Stimulated activated naive CD8-positive, alpha-beta T cell treated with anti-CD3 and anti-CD28 coated beads, Interleukin-15, Interleukin-2, amounts not matched to agents 100 ng/mL and 50 ng/mL, for 24 hours (primary cell): ENCODE results near the gene RPUSD3.
A peak's percentile ranks its signal among the peaks of the same experiment; 100 is the strongest.

ENCODE experiments used
- H3K27ac Mint-ChIP-seq: one replicate; pipeline ENCODE4 v1.8.0; 2021; ENCODE audit warnings: mild to moderate bottlenecking, mixed read lengths
- H3K27me3 Mint-ChIP-seq: one replicate; pipeline ENCODE4 v1.8.0; 2021; ENCODE audit warnings: mixed read lengths
- H3K36me3 Mint-ChIP-seq: one replicate; pipeline ENCODE4 v1.8.0; 2021; ENCODE audit warnings: low read depth, mixed read lengths
- H3K4me1 Mint-ChIP-seq: one replicate; pipeline ENCODE4 v1.8.0; 2021; ENCODE audit warnings: low read depth, mixed read lengths
- H3K4me3 Mint-ChIP-seq: one replicate; pipeline ENCODE4 v1.8.0; 2021; ENCODE audit warnings: mild to moderate bottlenecking, mixed read lengths
- H3K9me3 Mint-ChIP-seq: one replicate; pipeline ENCODE4 v1.8.0; 2021; ENCODE audit warnings: mixed read lengths

RPUSD3 gene

GRCh38 chr3:9828801-9829755, 14.7 kb downstream of the RPUSD3 start:
- Mint-ChIP-seq H3K27me3 (no peaks in the 10 kb centered on the region), H3K4me3 (no peak overlapping the region), H3K36me3 (peaks cover 24% of the 10 kb centered on the region), H3K9me3 (no peaks in the 10 kb centered on the region), H3K27ac (no peak overlapping the region), H3K4me1 (peaks cover 8% of the 10 kb centered on the region)

- no peaks in the 10 kb centered on the region for H3K27me3 Mint-ChIP-seq
- H3K27ac Mint-ChIP-seq = no peak overlapping the region
- H3K4me3 Mint-ChIP-seq = no peak overlapping the region
- peaks cover 8% of the 10 kb centered on the region for H3K4me1 Mint-ChIP-seq
- H3K36me3 Mint-ChIP-seq = peaks cover 17% of the 10 kb centered on the region
- H3K9me3 Mint-ChIP-seq = no peaks in the 10 kb centered on the region
Observed at GRCh38 chr3:9826815-9827573, 16.8 kb downstream of the RPUSD3 start.

- H3K27me3 Mint-ChIP-seq = no peaks in the 10 kb centered on the region
- H3K9me3 Mint-ChIP-seq = no peaks in the 10 kb centered on the region
- H3K4me1 Mint-ChIP-seq = no peaks in the 10 kb centered on the region
- peaks cover 15% of the 10 kb centered on the region for H3K36me3 Mint-ChIP-seq
- no peak overlapping the region for H3K27ac Mint-ChIP-seq
- H3K4me3 Mint-ChIP-seq = no peak overlapping the region
Observed at GRCh38 chr3:9825451-9826040, 18.3 kb downstream of the RPUSD3 start.

- Mint-ChIP-seq H3K4me1 (no peaks in the 10 kb centered on the region), H3K36me3 (peaks cover 6% of the 10 kb centered on the region), H3K27ac (no peak overlapping the region), H3K4me3 (no peak overlapping the region), H3K9me3 (no peaks in the 10 kb centered on the region), H3K27me3 (no peaks in the 10 kb centered on the region)
Observed at GRCh38 chr3:9820946-9821345, 22.9 kb downstream of the RPUSD3 start.

- Mint-ChIP-seq H3K36me3 (peaks cover 6% of the 10 kb centered on the region), H3K9me3 (no peaks in the 10 kb centered on the region), H3K27ac (no peak overlapping the region), H3K4me3 (no peak overlapping the region), H3K27me3 (no peaks in the 10 kb centered on the region), H3K4me1 (no peaks in the 10 kb centered on the region)
Observed at GRCh38 chr3:9820543-9820942, 23.3 kb downstream of the RPUSD3 start.

- Mint-ChIP-seq H3K27me3 (no peaks in the 10 kb centered on the region), H3K4me3 (no peak overlapping the region), H3K27ac (no peak overlapping the region), H3K4me1 (no peaks in the 10 kb centered on the region), H3K36me3 (peaks cover 6% of the 10 kb centered on the region), H3K9me3 (no peaks in the 10 kb centered on the region)
Observed at GRCh38 chr3:9818666-9819335, 25.0 kb downstream of the RPUSD3 start.

- Mint-ChIP-seq H3K4me1 (no peaks in the 10 kb centered on the region), H3K9me3 (no peaks in the 10 kb centered on the region), H3K36me3 (peaks cover 12% of the 10 kb centered on the region), H3K27ac (no peak overlapping the region), H3K4me3 (no peak overlapping the region), H3K27me3 (no peaks in the 10 kb centered on the region)
Observed at GRCh38 chr3:9817436-9817835, 26.4 kb downstream of the RPUSD3 start.

- Mint-ChIP-seq H3K4me1 (no peaks in the 10 kb centered on the region), H3K36me3 (peaks cover 16% of the 10 kb centered on the region), H3K27ac (no peak overlapping the region), H3K9me3 (no peaks in the 10 kb centered on the region), H3K27me3 (no peaks in the 10 kb centered on the region), H3K4me3 (no peak overlapping the region)
Observed at GRCh38 chr3:9815986-9816385, 27.8 kb downstream of the RPUSD3 start.

GRCh38 chr3:9812870-9813483, 30.8 kb downstream of the RPUSD3 start:
- no peaks in the 10 kb centered on the region for H3K27me3 Mint-ChIP-seq
- peaks cover 25% of the 10 kb centered on the region for H3K4me1 Mint-ChIP-seq
- no peaks in the 10 kb centered on the region for H3K9me3 Mint-ChIP-seq
- H3K27ac Mint-ChIP-seq = no peak overlapping the region
- no peak overlapping the region for H3K4me3 Mint-ChIP-seq
- peaks cover 15% of the 10 kb centered on the region for H3K36me3 Mint-ChIP-seq

- Mint-ChIP-seq H3K4me3 (peak overlapping the region; percentile 12), H3K36me3 (peaks cover 26% of the 10 kb centered on the region), H3K27me3 (no peaks in the 10 kb centered on the region), H3K4me1 (peaks cover 31% of the 10 kb centered on the region), H3K27ac (peak overlapping the region; percentile 69), H3K9me3 (no peaks in the 10 kb centered on the region)
Observed at GRCh38 chr3:9810846-9811245, 33.0 kb downstream of the RPUSD3 start.

- H3K36me3 Mint-ChIP-seq = peaks cover 29% of the 10 kb centered on the region
- no peaks in the 10 kb centered on the region for H3K27me3 Mint-ChIP-seq
- H3K9me3 Mint-ChIP-seq = no peaks in the 10 kb centered on the region
- H3K4me3 Mint-ChIP-seq = peak overlapping the region; percentile 12
- H3K27ac Mint-ChIP-seq = peak overlapping the region; percentile 69
- H3K4me1 Mint-ChIP-seq = peaks cover 31% of the 10 kb centered on the region
Observed at GRCh38 chr3:9810433-9810770, 33.4 kb downstream of the RPUSD3 start.

GRCh38 chr3:9809615-9810432, 34.0 kb downstream of the RPUSD3 start, which contains the start of gene TTLL3:
Gene TTLL3 (plus strand): TSS chr3:9810262. CDS start chr3:9810662, 400 bp downstream.
- Mint-ChIP-seq H3K36me3 (peaks cover 35% of the 10 kb centered on the region), H3K27ac (peak within 1 kb of the TSS; percentile 89), H3K4me1 (peaks cover 31% of the 10 kb centered on the region), H3K4me3 (peak within 1 kb of the TSS; percentile 79), H3K27me3 (no peaks in the 10 kb centered on the region), H3K9me3 (no peaks in the 10 kb centered on the region)

- peaks cover 31% of the 10 kb centered on the region for H3K4me1 Mint-ChIP-seq
- H3K9me3 Mint-ChIP-seq = no peaks in the 10 kb centered on the region
- H3K36me3 Mint-ChIP-seq = peaks cover 41% of the 10 kb centered on the region
- H3K27me3 Mint-ChIP-seq = no peaks in the 10 kb centered on the region
- peak overlapping the region; percentile 79 for H3K4me3 Mint-ChIP-seq
- H3K27ac Mint-ChIP-seq = peak overlapping the region; percentile 89
Observed at GRCh38 chr3:9809239-9809614, 34.6 kb downstream of the RPUSD3 start.
